IPS-18c (cell line): ENCODE data around the gene HSD17B12.

ENCODE experiments used
- H3K4me3 ChIP-seq: 2 replicates; pipeline ENCODE4 v1.7.0; 2013; ENCODE audit warnings: low read depth, mild to moderate bottlenecking, low read length, moderate library complexity; ENCODE audit not compliant: insufficient read depth
- H3K9me3 ChIP-seq: one replicate; pipeline ENCODE4 v1.6.1; 2013; ENCODE audit warnings: mild to moderate bottlenecking, low read length, moderate library complexity; ENCODE audit not compliant: control insufficient read depth, insufficient read depth

HSD17B12 gene

DNA sequence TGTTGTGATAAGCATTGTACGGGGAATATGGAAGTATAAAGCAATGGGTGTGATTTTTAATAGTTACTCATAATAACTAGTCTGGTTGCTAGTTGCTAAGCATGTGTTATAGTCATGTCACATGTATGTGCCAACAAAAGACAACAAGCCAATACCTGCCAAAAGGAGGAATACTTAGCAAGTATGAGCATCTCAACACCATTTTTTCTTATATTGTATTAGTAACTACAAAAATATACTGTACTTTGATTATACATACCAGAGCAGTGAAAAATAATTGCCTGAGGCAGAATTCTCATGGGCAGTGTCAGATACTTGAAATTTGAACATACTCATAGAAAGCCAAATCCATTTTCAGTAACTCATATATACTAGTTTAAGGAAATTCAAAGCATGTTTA, 137.7 kb downstream of the HSD17B12 start:
- Histone ChIP-seq H3K4me3 (no peak overlapping the region), H3K9me3 (no peaks in the 10 kb centered on the region)

DNA sequence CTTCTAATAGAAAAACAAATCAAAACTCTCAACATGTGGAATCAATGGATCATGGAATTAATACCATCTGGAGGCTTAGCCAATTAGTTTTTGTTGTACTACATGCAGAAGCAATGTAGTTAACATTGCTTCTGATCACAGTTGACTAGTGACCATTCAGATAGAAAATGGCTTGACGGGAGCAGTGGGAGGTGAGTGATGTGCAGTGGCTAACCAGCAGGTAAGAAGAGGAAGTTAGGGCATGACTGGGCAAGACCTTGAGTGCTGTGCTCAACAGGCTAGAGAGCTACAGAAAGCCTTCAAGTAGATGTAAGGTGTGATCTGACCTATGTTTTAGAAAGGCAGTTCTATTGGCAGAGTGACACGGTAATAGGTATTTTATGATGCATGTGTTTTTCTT, 139.4 kb downstream of the HSD17B12 start:
- H3K9me3 ChIP-seq = no peaks in the 10 kb centered on the region
- H3K4me3 ChIP-seq = no peak overlapping the region

DNA sequence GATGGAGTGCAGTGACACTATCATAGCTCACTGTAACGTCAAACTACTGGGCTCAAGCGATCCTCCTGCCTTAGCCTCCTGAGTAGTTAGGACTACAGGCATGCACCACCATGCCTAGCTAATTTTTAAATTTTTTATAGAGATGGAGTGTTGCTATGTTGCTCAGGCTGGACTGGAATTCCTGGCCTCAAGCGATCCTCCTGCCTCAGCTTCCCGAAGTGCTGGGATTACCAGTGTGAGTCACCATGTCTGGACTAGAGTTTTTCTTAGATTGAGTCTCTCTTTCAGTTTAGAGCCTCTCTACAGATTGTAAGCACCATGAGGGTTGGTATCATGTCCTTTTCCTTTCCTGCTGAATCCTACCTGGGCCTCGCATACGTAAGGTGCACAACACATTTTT, 142.8 kb downstream of the HSD17B12 start:
- Histone ChIP-seq H3K9me3 (no peaks in the 10 kb centered on the region), H3K4me3 (no peak overlapping the region)

DNA sequence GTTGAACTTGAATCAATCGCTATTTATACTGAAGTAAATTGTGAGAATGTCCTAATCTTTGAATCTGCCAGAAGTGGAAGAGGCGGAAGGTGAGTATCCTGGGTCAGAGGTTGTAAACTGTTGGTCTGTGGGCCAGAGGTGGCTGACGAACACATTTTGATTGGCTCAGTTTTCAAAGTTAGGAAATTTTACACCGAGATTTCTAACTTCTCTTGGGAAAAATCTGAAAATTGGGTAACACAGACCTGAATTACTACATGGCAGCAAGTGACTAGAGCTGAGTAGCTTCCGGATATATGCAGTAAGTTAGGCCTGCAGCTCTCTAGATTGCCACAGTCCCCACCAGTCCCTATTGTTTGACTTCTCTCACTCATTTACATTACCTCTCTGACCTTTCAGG, 143.3 kb downstream of the HSD17B12 start:
- no peaks in the 10 kb centered on the region for H3K9me3 ChIP-seq
- H3K4me3 ChIP-seq = no peak overlapping the region

DNA sequence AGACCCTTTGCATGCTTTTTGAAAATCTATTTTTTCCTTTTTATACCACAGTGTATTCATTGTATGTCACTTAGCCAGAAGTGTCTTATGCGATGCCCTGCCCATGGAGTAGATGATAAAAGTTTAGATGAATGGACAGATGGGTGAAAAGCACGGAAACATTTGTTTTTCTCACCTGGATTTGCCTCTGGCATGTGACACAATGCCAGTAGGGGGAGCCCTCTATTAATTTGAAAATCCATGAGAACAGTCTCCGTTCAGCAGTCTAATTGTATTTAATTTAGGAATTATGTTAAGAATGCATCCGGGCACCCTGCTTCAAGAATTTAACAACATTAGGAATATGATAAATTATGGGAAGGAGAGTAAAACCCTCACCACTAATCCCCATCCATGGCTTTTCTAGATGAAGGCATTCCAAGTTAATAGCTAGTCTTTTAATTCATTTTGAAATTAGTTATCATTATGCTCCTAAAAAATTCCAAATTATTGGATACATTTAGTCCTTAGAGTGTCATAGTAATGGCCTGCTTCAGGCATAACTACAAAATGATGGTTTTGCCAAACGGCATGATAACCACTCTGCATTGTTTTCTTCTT, 144.8 kb downstream of the HSD17B12 start:
- Histone ChIP-seq H3K9me3 (no peaks in the 10 kb centered on the region), H3K4me3 (no peak overlapping the region)

- Histone ChIP-seq H3K4me3 (no peak overlapping the region), H3K9me3 (no peaks in the 10 kb centered on the region)
Observed at GRCh38 chr11:43830928-43831440, 150.4 kb downstream of the HSD17B12 start.

DNA sequence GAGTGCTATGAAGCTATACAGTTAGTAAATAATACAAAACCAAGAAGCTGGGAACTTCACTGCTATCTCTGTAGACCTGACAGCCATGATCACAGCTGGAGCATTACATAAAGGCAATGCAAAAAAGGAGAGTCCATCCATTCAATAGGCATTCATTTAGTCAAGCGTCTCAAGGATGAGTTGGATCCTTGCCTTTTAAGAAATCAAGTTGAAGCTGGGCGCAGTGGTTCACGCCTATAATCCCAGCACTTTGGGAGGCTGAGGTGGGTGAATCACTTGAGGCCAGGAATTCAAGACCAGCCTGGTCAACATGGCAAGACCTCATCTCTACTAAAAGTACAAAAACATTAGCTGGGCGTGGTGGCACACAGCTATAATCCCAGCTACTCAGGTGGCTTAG, 152.0 kb downstream of the HSD17B12 start:
- H3K9me3 ChIP-seq = no peaks in the 10 kb centered on the region
- no peak overlapping the region for H3K4me3 ChIP-seq

GRCh38 chr11:43833657-43834073, 153.1 kb downstream of the HSD17B12 start:
- no peak overlapping the region for H3K4me3 ChIP-seq

GRCh38 chr11:43834286-43834685, 153.7 kb downstream of the HSD17B12 start:
- Histone ChIP-seq H3K4me3 (no peak overlapping the region), H3K9me3 (no peaks in the 10 kb centered on the region)

More at GRCh38 chr11:43833657-43834073, 153.1 kb downstream of the HSD17B12 start:
- no peaks in the 10 kb centered on the region for H3K9me3 ChIP-seq

GRCh38 chr11:43835104-43835503, 154.6 kb downstream of the HSD17B12 start:
- Histone ChIP-seq H3K9me3 (no peaks in the 10 kb centered on the region), H3K4me3 (no peak overlapping the region)

- Histone ChIP-seq H3K4me3 (no peak overlapping the region), H3K9me3 (no peaks in the 10 kb centered on the region)
Observed at GRCh38 chr11:43837879-43838278, 157.3 kb downstream of the HSD17B12 start.

- Histone ChIP-seq H3K4me3 (no peak overlapping the region), H3K9me3 (no peaks in the 10 kb centered on the region)
Observed at GRCh38 chr11:43842021-43842420, 161.5 kb downstream of the HSD17B12 start.

DNA sequence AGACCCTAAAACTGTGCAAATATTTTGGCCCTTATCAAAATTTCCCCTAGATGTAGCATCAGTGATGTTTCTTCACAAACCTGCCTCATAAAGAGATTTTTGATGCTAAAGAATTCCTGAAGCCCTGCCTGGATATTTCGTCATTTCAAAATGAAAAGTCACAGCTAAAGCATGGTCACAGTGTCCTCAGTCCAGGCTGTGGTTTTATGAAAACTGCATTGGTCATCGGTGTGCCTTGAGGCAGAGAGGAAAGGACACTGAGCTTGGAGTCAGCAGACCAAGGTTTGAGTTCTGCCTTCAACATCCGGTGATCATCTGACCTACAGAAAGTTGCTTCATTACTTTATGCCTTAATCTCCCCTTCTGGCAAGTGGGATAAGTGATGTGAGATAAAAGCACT, 165.3 kb downstream of the HSD17B12 start:
- Histone ChIP-seq H3K9me3 (no peaks in the 10 kb centered on the region), H3K4me3 (no peak overlapping the region)

DNA sequence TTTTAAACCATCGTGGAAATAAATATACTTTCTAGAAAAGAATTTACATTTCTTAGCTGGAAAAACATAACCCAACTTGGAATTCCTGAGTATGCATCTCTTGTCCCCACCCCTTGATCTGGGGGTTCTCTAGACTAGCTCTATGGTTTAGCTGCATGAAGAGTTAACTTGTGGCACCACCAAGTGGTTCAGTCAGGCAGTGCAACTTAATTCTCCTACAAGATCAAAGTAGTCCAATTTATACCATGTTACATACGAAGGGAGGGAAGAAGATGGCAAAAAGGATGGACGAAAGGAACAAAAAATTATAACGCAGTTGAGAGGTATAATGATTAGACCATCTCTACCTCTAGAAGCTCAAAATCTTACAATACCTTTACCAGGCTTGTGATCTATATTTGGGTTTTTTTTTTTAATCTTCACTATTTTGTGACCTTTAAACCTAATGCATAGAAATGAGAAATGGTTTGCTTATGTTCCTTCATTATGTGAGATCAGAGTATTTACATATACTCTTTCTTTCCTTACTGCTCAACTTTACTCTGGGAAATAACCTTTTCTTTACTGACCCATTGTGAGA, 171.6 kb downstream of the HSD17B12 start:
- H3K4me3 ChIP-seq = no peak overlapping the region

DNA sequence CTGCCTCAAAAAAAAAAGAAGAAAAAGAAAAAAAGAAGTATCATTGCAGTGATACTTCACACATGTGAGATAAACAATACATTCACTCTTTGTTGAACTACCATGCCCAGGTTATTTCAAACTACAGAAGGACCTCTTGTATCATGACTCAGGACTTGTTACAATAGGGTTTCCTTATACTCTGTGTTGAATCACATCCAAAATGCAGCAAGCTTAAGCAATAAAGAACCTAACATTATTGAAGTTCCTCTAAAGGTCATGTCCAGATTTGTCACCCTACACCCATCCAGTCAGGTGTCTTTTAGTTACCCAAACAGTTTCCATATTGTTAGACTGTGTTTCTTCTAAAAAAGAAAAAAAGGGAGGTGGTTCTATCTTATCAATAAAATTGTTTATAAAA, 173.2 kb downstream of the HSD17B12 start:
- Histone ChIP-seq H3K4me3 (no peak overlapping the region), H3K9me3 (no peaks in the 10 kb centered on the region)

More for the DNA sequence above, 171.6 kb downstream of the HSD17B12 start:
- H3K9me3 ChIP-seq = no peaks in the 10 kb centered on the region

DNA sequence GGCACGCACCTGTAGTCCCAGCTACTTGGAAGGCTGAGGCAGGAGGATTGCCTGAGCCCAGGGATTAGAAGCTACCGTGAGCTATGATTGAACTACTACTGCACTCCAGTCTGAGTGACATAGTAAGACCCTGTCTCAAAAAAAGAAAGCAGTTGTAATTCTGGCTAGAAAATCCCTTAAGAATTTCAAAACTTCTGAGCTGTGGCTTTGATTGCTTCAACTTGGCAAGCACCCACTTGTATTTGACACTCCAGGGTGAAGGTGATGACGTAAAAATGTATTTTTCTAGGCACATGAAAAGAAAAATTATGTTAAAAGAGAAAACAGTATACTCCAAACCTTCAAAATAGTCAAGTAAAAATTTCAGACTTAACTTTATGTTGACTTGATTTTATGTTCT, 176.5 kb downstream of the HSD17B12 start:
- Histone ChIP-seq H3K9me3 (no peaks in the 10 kb centered on the region), H3K4me3 (no peak overlapping the region)

DNA sequence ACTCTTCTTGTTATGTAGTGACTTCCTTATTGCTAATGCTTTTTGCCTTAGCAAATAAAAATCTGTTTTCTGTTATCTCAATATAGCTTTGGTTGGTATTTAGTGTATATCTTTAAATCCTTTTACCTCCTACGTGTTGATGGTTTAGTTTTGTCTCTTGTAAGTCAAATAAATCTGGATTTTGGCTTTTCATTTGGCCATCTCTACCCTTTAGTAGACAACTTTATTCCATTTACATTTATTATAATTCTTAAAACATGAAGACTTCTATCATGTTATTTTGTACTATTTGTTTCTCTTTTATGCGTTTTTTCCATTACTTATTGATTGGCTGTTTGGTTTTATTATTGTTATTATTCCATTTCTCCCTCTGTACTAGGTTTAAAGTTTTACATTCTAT, 180.6 kb downstream of the HSD17B12 start:
- no peaks in the 10 kb centered on the region for H3K9me3 ChIP-seq
- H3K4me3 ChIP-seq = no peak overlapping the region

DNA sequence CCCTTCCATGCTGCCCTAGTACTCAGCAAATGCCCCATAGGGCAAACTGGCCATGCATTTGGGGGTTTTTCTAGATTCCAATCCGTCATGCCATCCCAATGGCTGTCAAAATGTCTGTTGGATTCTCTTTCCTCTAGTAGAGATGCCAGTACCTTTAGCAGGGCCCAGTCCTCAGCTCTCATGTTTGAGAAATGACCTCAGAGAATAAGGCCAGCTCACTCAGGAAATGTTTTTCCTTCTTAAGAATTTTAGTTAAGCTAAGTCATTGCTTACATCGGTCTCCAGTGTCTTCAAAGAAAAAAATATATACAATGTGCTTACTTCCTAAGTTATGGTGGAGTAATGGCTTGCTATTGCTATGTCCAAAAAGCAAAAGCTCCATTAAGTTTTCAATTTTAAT, 186.0 kb downstream of the HSD17B12 start:
- Histone ChIP-seq H3K9me3 (no peaks in the 10 kb centered on the region), H3K4me3 (no peak overlapping the region)

- H3K9me3 ChIP-seq = no peaks in the 10 kb centered on the region
- H3K4me3 ChIP-seq = no peak overlapping the region
Observed at GRCh38 chr11:43866969-43867368, 186.4 kb downstream of the HSD17B12 start.
